GM21529 (cell line): ENCODE measurements around the gene AGR2.

Experiments
- ATAC-seq: cut with Tn5 transposase; IDR thresholded peaks from one replicate; pipeline ENCODE4 v1.9.1; 2021; ENCODE audit not compliant: unreplicated experiment

Gene AGR2

DNA sequence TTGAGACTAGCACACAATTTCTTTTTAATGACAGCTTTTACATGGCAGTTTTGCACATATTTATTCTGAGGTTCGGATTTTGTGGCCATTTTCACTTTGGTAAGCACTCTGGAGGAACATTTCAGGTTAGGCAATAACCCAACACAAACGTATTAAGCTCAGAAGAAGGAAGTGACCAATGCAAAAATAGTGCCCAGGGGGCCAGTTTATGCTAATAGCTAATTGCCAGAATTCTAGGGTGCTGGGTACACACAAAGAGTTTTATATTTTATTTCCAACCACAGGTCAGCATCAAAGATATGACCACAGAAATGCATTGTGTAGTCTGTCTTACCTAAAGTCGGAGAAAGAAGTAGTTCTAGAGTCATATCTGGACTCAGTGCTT lies 8.4 kb upstream of the AGR2 start:
- no peak for ATAC-seq

DNA sequence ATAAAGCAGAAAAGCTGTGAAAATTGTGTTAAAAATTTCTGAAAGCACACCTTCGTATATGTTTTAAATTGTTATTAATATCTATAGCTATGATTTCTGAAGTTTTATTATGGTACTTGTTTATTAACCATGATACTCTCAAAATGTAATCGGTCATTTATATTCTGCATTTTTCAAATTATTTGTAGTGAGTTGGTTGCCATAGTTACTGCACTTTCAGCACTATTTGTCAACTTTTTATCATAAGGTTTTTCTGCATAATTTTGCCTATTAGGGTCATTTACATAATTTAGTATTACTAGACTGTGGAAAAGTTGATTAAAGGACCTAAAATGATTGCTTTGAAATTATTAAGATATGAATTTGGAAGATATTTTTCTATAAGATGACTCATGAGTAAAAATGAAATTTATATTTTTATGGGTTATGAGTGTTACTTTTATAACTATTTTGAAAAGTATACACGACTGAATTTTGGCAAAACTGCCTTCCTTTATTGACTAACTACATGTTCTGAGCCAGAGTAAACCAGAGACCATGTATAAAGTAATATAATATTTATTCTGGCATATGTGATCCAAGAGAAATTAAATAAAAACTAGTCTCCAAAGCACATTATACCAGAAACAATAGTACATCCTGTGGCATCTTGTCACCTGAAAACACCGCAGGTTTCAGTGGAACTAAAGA lies 7.9 kb upstream of the AGR2 start:
- ATAC-seq = no peak

DNA sequence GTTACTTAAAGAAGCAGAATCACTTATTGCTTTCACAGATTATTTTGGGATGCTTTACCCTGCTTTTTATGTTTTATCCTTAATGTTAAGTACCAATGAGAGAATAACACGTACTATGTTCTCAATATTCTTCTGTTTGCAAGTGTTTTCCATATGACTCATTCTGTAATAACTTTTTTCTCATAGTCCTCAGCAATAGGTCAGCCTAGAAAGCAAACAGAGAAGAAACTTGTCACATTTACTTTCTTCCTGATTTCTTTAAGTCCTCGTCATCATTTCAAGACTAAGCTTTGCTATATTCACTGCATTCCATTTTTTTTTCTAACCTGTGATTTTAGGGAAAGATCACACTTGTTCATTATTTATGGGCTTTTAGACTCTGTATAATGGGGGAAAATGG lies 6.8 kb upstream of the AGR2 start:
- no peak for ATAC-seq

DNA sequence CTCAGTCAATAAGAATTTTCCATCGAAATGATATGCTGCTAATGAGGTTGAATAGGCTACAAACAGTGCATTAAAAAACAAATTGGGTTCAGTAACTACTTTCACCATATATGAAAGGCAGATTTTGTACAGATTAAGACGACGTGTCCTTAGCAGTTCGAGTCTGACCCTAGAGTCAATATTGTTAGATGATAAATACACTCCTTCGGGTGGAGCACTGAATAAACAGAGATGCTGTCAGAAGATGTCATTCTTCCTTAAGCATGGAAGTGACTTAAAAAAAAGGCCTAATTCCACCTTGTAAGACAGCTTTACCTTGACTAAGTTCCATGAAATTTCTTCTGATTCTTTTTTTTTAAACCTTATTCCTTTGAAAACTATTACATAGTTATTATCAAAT lies 5.8 kb upstream of the AGR2 start:
- ATAC-seq = no peak

DNA sequence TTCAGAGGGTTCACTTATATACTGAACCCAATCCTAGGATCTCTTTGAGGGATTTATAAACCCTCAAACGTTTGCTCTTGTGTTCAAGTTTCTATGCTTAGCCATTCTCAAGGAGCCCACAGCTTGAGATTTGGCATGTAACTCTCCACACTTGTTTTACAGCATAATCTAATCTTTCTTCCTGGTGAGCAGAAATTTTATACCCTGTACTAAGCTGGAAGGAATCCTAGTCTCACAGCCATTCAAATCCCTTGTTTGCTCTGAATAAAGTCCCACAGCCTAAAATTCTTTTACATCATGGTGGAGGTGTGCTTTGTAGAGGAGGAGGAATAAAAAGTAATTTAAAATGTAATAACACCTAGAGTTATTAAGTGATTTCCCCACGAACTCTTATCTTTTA lies 5.3 kb upstream of the AGR2 start:
- ATAC-seq = no peak

DNA sequence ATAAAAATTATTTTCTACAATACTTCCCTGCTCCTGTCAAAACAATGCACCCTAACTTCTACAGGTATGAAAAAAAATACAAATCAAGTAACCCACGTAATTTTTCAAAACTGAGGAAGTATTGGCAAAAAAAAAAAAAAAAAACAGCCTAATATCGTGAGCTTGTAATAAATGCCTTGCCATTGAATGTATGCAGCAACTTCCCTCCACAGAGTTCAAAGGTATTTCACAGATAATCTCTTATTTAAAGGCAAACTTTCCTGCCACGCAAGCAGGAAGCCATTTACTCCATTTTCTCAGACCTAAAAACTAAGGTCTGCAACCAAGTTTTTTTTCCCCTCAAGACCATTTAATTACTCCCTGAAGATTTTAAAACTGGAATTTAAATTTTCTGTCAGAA lies 642 bp upstream of the AGR2 start:
- ATAC-seq = no peak

DNA sequence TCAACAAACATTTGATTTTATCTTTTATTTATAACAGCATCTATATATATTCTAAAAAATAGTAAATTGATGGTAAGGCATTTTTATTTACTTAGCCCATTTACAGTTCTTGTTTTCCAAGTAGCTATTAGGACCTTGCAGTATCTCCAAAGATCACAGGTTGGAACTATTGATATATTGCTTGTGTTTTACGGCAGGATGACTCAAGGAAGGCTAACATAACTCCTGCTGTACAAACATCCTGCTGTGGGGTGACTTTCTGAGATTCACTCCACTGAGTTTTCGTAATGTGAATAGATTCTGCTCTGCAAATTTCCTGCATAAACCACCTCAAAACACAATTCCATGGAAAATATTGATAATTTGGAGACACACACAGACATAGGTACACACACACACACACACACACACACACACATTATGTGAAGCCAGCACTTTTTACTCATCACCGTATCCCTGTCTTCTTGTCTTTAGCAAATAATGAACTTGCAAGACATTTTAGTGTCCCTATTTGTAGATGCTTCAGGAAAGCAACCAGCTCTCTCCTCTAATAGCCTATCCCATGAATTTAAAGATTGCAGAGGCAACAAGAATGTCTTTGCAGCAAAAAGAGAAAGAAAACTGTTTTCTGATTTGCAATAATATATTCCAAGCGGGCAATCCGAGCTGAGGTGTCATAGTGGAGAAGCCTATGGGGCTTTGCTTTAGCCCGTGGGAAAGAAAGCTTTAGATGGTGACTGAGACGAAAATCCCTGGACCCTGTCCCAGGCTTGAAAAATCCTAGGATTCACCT lies 722 bp downstream of the AGR2 start:
- no peak for ATAC-seq

DNA sequence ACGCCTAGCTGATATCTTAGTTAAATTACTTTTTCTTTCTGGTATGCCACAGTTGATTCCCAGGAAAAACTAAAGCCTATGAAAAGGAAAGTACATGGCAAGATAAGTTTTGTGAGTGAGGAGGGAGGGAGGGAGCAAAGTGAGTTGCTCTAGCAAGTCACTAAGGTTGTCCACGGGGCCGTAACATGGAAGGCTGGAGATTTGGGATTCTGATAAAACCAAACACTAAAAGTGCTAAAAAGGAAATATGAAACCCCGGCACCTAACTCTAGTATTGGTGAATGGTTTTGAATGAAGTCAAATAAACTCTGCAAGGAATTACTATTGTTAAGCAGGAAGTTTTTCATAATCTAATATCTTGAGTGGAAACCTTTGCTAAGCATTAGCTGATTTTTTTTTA lies 1.7 kb downstream of the AGR2 start:
- no peak for ATAC-seq

DNA sequence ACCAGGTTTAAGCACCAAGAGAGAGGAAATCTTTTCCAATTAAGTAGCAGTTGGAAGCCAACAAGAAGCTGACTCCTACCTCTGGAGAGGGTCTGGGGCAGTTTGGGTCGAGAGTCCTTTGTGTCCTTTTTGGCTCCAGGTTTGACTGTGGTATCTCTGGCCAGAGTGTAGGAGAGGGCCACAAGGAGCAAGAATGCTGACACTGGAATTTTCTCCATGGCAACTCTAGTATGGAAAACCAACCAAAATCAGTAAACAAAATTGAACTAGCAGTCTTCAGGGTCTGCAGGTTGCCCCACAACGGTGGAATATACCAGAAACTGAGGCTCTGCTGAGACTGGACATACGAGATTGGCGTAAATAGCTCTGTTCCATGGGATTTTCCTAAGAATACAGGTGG lies 3.2 kb downstream of the AGR2 start:
- ATAC-seq = no peak

DNA sequence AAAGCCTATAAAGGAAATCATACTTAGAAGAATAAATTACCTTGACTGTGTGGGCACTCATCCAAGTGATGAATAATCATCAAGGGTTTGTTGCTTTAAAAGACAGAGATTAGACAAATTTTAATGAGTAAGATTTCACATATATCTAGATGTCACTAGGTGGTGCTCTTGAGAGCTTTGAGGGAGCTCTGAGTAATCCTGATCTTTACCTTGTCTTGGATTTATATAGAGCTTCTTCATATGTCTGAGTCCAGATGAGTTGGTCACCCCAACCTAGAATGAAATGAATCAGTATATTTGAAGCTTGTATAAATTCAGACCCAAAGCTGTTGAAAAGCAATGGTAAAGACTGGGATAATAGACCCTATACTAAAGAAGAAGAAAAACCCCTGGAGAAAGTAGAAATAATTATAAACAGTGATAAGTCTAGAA lies 3.7 kb downstream of the AGR2 start:
- peak; percentile 72 for ATAC-seq

DNA sequence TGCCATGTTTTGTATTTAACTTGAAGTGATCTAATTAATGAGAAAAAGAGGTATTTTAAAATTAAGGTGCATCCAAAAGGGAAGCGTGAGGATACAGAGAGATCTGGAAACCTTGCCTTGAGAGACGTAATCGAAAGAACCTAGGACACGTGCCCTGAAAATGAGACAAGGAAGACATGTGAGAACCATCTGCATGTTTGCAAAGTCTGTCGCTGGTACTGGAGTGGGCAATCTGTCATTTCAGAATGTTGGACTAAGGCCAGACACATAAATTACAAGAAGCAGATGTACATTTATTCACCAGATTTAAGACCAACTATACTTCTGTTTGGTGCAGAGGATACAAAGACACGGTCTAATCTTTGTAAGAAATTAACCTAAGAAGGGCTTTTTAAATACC lies 9.2 kb downstream of the AGR2 start:
- no peak for ATAC-seq

DNA sequence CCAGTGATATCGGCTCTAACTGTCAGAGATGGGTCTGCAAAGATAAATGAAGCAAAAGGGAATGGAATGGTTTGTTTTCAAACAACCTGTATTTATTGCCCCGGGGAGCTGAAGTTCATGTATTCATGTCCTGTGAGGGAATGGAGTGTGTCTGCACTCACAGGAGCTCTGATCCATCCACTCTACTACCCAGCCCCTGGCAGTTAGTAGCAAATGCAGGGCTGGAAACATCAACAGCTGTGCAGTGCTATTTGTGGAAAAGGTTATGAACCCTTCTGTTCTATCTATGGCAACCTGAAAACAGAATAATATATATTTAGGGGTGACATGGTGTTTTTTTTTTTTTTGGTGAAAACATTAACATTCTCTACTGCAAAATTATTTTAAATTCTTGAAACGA lies 9.8 kb downstream of the AGR2 start:
- no peak for ATAC-seq

DNA sequence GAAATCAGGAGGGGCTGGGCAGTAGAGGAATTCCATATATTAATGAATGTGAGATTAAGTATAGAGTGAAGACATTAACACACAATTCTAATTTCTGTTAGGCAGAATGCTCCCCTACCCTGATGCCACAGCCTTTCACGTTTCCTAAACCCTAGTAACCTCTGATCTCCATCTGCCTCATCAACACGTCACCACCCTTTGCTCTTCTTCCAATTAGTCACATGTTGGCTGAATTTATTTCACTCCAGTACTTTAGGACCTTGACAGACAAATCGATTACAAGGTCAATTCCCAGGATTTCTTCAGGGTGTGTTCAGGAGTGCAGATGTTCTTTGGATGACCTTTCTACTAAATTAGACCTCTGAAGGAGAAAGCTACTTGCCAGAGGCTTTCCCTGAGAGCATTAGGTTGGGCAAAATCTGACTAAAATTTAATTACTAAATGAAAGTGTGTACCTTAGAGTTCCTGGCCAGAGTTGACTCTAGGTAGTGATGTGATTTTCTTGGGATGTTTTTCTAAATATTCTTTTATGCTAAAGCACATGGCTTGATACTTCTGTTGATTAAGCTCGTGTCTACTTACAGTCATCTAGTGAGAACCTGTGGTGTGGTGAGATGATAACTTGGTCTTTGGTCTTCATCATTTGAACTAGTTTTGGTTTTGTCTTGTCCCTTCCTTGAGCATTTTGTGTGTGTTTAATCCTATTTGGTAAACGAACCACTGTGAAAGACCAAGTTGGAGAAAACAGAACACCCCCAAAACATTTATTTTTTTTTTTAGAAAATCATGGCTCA lies 12.7 kb downstream of the AGR2 start:
- no peak for ATAC-seq

DNA sequence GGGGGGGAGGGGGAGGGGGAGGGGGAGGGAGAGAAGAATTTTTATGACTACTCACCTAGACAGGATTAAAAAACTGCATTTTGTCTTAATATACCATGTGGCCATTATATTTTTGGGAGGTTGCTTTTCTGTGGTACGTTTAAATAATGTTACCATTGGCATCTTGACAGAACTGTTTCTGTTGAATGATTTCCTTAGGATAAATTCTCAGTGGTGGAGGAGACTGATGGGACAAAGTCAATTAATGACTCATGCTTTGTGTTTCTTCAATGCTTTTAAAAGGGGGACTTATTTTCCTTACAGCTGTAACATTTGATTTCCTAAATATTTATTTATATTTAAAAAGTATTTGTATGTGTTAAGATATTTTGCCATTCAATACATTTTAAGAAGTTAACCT lies 13.7 kb downstream of the AGR2 start:
- no peak for ATAC-seq

DNA sequence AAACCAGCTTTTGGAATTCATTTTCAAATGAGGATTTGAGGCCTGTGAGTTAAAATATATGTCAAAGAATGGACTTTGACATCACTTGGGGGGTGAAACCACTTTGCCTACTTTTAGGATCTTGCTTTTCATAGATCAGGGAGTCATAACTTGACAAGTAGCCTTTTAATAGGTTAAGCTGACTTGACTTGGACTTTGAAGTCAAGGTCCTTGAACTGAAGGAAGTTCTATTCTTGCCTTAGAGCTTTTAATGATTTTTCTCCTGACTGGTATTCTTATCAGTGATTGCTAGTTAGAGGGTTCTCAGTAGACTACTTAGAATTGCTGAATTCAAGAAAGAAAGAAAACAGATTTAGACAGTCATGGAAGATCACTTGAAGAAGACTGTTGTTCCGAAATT lies 17.7 kb downstream of the AGR2 start:
- no peak for ATAC-seq

DNA sequence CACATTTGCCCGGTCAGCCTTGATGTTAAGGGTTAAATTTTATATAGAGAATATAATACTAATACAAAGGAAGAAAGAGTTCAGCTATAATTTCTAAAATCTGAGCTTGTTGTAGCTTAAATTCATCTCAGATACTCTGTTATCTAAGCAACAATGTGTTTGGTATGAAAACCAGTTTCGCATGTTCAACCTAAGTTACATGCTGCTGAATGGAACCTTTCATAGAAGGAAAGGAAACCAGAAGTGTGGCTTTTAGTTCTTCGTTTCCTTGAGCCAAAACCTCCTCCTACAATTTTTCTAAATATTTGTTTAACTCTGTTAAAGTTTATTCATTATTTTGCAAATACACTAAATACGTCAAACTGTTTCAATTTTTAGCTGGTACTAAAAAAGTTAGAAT lies 18.5 kb downstream of the AGR2 start:
- ATAC-seq = no peak

DNA sequence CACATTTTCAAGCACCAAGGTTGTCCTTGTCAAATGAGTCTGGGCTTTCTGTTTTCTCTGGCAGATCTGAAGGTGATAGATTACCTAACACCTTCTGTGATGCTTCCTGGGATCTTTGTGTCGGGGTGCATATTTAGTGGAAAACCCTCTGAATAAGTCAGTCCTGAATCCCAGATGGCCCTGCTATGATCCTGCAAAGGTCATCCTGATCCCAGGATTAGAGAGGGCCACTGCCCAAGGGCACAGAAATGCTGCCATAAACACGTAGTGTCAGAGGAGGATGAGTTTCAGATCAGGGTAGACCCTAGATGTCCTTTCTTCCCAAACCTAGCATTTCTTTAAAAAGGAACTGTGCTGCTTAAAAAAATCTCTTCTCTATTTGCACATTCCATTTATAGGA lies 19.0 kb downstream of the AGR2 start:
- no peak for ATAC-seq

DNA sequence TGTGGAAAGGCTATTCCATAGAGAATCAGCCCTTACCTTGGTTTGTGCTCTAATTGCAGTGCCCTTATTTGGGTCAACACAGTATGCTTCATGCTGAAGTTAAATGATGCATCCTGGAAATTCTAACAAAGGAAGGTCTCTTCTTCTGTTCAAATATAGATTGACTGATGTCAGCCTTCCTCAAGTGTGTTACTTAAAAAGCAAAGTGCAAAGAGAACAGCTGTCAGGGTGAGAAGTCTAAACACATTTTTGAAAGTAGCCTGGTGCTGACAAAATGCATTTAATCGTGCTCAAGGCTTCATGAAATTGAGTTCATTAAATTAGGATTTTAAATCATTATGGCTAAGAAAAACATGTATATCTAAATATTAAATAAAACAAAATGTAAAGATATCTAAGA lies 19.5 kb downstream of the AGR2 start:
- ATAC-seq = no peak

DNA sequence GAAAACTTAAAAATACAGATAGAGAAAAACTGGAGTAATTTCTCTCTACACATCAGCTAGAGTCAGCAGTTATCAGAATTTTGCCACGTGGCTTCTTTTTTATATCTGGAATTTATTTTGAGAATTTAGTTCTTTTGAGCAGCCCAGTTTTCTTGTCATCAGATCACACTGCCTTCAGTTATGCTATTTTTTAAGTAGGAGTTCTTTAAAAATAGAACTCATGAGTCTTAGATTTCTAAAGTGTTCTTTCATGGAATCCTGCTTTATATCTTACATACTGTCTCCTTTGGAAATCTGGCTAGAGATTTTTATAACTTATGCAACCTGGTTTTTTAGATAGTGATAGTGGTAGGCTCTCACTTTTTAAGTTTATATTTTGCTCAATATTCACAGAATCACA lies 24.2 kb downstream of the AGR2 start:
- ATAC-seq = no peak

DNA sequence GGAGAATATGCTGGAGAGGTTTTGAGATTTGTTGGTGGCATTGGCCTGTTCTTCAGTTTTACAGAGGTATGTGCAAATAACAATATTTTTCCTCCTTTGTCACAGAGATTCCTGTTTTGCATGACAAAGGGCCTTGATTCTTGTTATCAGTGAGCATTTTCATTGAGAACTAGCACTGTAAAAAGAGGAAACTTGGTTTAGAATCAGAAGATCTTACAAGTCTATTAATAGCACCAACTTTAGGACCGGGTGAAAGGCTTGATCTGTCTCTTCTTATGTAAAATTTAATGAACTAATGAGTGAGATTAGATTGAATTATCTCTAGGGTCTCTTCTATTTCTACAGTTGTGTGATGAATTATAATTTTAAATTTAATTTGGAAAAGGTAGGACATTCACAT lies 25.7 kb downstream of the AGR2 start:
- ATAC-seq = no peak

DNA sequence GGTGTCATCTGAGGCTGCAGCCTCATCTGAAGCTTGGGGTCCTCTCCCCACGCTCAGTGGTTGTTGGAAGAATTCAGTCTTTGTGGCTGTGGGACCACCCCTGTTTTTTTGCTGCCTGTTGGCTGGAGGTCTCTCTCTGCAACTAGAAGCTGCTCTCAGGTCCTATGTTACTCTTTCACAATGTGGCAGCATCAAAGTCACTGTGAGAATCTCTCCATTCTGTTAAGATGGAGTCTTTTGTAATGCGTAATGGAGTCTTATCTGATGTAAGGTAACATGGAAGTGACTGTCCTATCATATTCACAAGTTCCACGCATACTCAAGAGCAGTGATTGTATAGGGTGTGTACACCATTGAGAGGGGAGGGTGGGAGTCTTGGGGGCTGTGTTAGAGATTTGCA lies 26.3 kb downstream of the AGR2 start:
- ATAC-seq = no peak

DNA sequence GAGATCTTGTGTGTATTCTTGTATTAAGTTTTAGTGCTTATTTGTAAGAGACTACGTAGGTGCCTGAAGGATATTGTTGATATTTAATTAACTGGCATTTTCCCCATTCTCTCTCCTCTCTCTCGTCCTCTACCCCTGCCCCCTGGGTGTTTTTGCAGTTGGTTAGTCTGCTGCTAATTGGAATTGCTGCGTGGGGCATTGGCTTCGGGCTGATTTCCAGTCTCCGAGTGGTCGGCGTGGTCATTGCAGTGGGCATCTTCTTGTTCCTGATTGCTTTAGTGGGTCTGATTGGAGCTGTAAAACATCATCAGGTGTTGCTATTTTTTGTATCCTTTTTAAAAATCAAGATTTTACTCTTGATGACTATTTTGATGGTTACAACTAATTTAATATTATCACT lies 28.7 kb downstream of the AGR2 start:
- no peak for ATAC-seq
